K562 (cell line): Measurements from ENCODE around the gene TFF3. TPM values are rescaled to one million over a fixed set of nuclear protein-coding genes. Genes with fewer than 3 reads are reported as not detected.

Source experiments
- ATAC-seq: fragments of 200-7000 bp; cut with Tn5 transposase; 3 replicates; pipeline ENCODE4 v1.9.1; 2020; ENCODE audit warnings: moderate library complexity
- BruUV-seq: library from RNA; stranded (reverse); fragments of 400-500 nt; replicated peaks from 2 replicates; lab custom pipeline; 2021; lab: Mats Ljungman, UMichigan
- CTCF ChIA-PET: fragments of 300-600 bp; formaldehyde crosslinking; extraction: SDS; loops from one replicate; lab custom pipeline; 2021; ENCODE audit warnings: low intra/inter-chr PET ratio; lab: Yijun Ruan, JAX
- POLR2A ChIA-PET: fragments of 300-600, 350-650 bp; sonication (Branson Sonifier 250); formaldehyde crosslinking; extraction: SDS; loops from one replicate; lab custom pipeline; 2021; ENCODE audit warnings: antibody characterized with exemption, inconsistent platforms; lab: Yijun Ruan, JAX
- DNase-seq, 4 experiments: peaks; one replicate each; pipeline versions ENCODE4 v3.0.0 to v3.0.0-alpha.2; 2011 to 2018; ENCODE audit warnings: low spot score in 3 of 4, mixed read lengths in 3 of 4; ENCODE audit errors: extremely low read depth in 1 of 4
- FAIRE-seq: peaks from 2 replicates; lab custom pipeline; 2011; peaks lifted over from hg19 to GRCh38; lab: Jason Lieb, UNC
- H2AFZ ChIP-seq: 2 replicates; pipeline ENCODE4 v1.6.0; 2011; ENCODE audit warnings: low read depth, low read length, control low read depth, inconsistent platforms
- H3K27ac ChIP-seq: fragments of 200-600 bp; 3 replicates; pipeline ENCODE4 v1.8.0; 2011; ENCODE audit warnings: low read depth, mild to moderate bottlenecking, control low read depth, inconsistent platforms, low read length, moderate library complexity, mixed read lengths; ENCODE audit errors: extremely low read depth
- H3K27me3 ChIP-seq, 2 experiments: fragments of 300-600 bp in 1 of 2; 2 replicates in 1 of 2; 3 replicates in 1 of 2; pipeline versions ENCODE4 v1.6.0 to v1.8.0; 2011; ENCODE audit warnings: inconsistent platforms in 2 of 2, low read length in 2 of 2, mild to moderate bottlenecking in 1 of 2, mixed read lengths in 1 of 2, moderate library complexity in 1 of 2; ENCODE audit not compliant: control insufficient read depth in 2 of 2, insufficient read depth in 2 of 2
- H3K36me3 ChIP-seq: fragments of 300-600 bp; 3 replicates; pipeline ENCODE4 v1.8.0; 2011; ENCODE audit warnings: mild to moderate bottlenecking, low read length, inconsistent platforms; ENCODE audit not compliant: control insufficient read depth, insufficient read depth
- H3K4me1 ChIP-seq, 2 experiments: fragments of 200-600 bp in 1 of 2; replicated peaks in 1 of 2; 2 replicates in 1 of 2; 3 replicates in 1 of 2; pipeline versions ENCODE4 v1.5.1 to v1.8.0; 2011; ENCODE audit warnings: inconsistent platforms in 2 of 2, low read length in 2 of 2, mild to moderate bottlenecking in 1 of 2, mixed read lengths in 1 of 2, moderate library complexity in 1 of 2; ENCODE audit not compliant: control insufficient read depth in 2 of 2, insufficient read depth in 2 of 2
- H3K4me2 ChIP-seq: 2 replicates; pipeline ENCODE4 v1.6.1; 2011; ENCODE audit warnings: low read length, control low read depth, inconsistent platforms, mixed read lengths; ENCODE audit not compliant: insufficient read depth
- H3K4me3 ChIP-seq: fragments of 200-600 bp; sonication (generic), shearing (Covaris generic); 2 replicates; pipeline ENCODE4 v1.5.1; 2016; ENCODE audit warnings: control low read depth, inconsistent platforms
- H3K79me2 ChIP-seq: fragments of 200-600 bp; 3 replicates; pipeline ENCODE4 v1.8.0; 2011; ENCODE audit warnings: low read length, inconsistent platforms; ENCODE audit not compliant: control insufficient read depth, insufficient read depth
- H3K9ac ChIP-seq, 2 experiments: 2 replicates each; pipeline versions ENCODE4 v1.6.0 to v1.6.1; 2011; ENCODE audit warnings: low read depth in 2 of 2, low read length in 2 of 2, control low read depth in 1 of 2, inconsistent platforms in 1 of 2, mild to moderate bottlenecking in 1 of 2, mixed read lengths in 1 of 2; ENCODE audit not compliant: insufficient read depth in 1 of 2
- H3K9me1 ChIP-seq: one replicate; pipeline ENCODE4 v1.6.0; 2011; ENCODE audit warnings: inconsistent platforms, mild to moderate bottlenecking, low read length, moderate library complexity; ENCODE audit not compliant: control insufficient read depth, insufficient read depth
- H3K9me3 ChIP-seq: replicated peaks from 2 replicates; pipeline ENCODE4 v1.5.1; 2011; ENCODE audit warnings: low read depth, low read length, inconsistent platforms; ENCODE audit not compliant: control insufficient read depth, insufficient read depth
- H4K20me1 ChIP-seq: replicated peaks from 2 replicates; pipeline ENCODE4 v1.6.1; 2011; ENCODE audit warnings: low read length, inconsistent platforms, mixed read lengths; ENCODE audit not compliant: control insufficient read depth, insufficient read depth
- ATF1 ChIP-seq, 2 experiments: fragments of 450-650 bp in 1 of 2; IDR thresholded peaks; 2 replicates each; pipeline ENCODE4 v1.6.1; 2016; ENCODE audit warnings: missing compliant biosample characterization in 1 of 2, missing genetic modification characterization in 1 of 2
- HNRNPLL ChIP-seq: fragments of 200-400 bp; formaldehyde crosslinking; IDR thresholded peaks from 2 replicates; pipeline ENCODE4 v1.6.1; 2017; ENCODE audit warnings: low read length, low read depth, mild to moderate bottlenecking; ENCODE audit not compliant: poor library complexity, severe bottlenecking
- MEF2D ChIP-seq: conservative IDR thresholded peaks from 2 replicates; pipeline ENCODE4 v1.6.1; 2016; ENCODE audit warnings: low read depth, missing genetic modification characterization, missing compliant biosample characterization
- PCBP2 ChIP-seq: fragments of 200-400 bp; formaldehyde crosslinking; IDR thresholded peaks from 2 replicates; pipeline ENCODE4 v1.6.1; 2018; ENCODE audit warnings: low read length, low read depth, mild to moderate bottlenecking, moderate library complexity; ENCODE audit not compliant: poor library complexity, severe bottlenecking
- RNF219 ChIP-seq: fragments of 250-450 bp; sonication (Bioruptor Pico); IDR thresholded peaks from 2 replicates; pipeline ENCODE4 v1.5.0; 2022; ENCODE audit warnings: mild to moderate bottlenecking
- SNAPC5 ChIP-seq: fragments of 250-450 bp; sonication (Bioruptor Pico); IDR thresholded peaks from 2 replicates; pipeline ENCODE4 v1.8.0; 2021; ENCODE audit warnings: moderate library complexity, mild to moderate bottlenecking, inconsistent platforms
- THRB ChIP-seq: fragments of 450-650 bp; formaldehyde crosslinking; conservative IDR thresholded peaks from 2 replicates; pipeline ENCODE4 v1.4.0; 2022; ENCODE audit warnings: mild to moderate bottlenecking, missing genetic modification characterization
- ZNF766 ChIP-seq: fragments of 200-800 bp; sonication (Bioruptor generic); conservative IDR thresholded peaks from 2 replicates; pipeline ENCODE4 v1.6.1; 2016; ENCODE audit warnings: missing genetic modification characterization, missing compliant biosample characterization
- WGBS: fragments of 100-300 bp; shearing (Covaris generic); methylation state at CpG from one replicate; pipeline ENCODE4 v1.1.6; 2016; ENCODE audit warnings: low coverage, mixed read lengths; ENCODE audit not compliant: insufficient coverage; ENCODE audit errors: missing lambda C conversion rate; 5-methylcytosine and 5-hydroxymethylcytosine counted together
- in situ Hi-C: fragments of 300-500 bp; cut with MboI; formaldehyde crosslinking; loops from 4 replicates; pipeline ENCODE4 v1.15.0; 2018; ENCODE audit warnings: inconsistent platforms, mixed read lengths
- intact Hi-C: fragments of 100-400 bp; cut with micrococcal nuclease; formaldehyde crosslinking; loops from 2 replicates; pipeline ENCODE4 v1.14.2; 2022
- polyA plus RNA-seq, 8 experiments: library from polyadenylated mRNA; depleted of rRNA in 4 of 8; stranded (reverse) in 5 of 8; unstranded in 3 of 8; fragments of >200 nt; fragmentation: Nextera tagmentation in 2 of 8; fragmentation: Illumina TruSeq in 1 of 8; extraction: Ambion mirVana in 2 of 8; extraction: Trizol in 1 of 8; gene quantifications; 2 replicates each; pipeline versions ENCODE4 v1.2.1 to v1.2.3, GENCODE V29; 2011 to 2014; ENCODE audit warnings: inconsistent platforms in 1 of 8, missing spikeins in 1 of 8
- total RNA-seq, 7 experiments: library from RNA; depleted of rRNA in 6 of 7; stranded (reverse); fragments of >200 nt in 6 of 7; fragmentation: Illumina TruSeq in 2 of 7; extraction: Trizol in 2 of 7; gene quantifications; 2 replicates each; pipeline versions ENCODE4 v1.2.1 to v1.2.3, GENCODE V29; 2011 to 2021; ENCODE audit warnings: low replicate concordance in 1 of 7
- TF ChIP-seq, protein P1 (sequence below): sonication (generic); formaldehyde crosslinking; IDR thresholded peaks from 2 replicates; pipeline ENCODE4 v1.8.1; 2023; ENCODE audit warnings: mild to moderate bottlenecking, missing genetic modification reagents, moderate library complexity
- TF ChIP-seq, protein P2 (sequence below): sonication (generic); formaldehyde crosslinking; IDR thresholded peaks from 2 replicates; pipeline ENCODE4 v1.8.0; 2022; ENCODE audit warnings: mild to moderate bottlenecking, missing genetic modification reagents, borderline replicate concordance
- TF ChIP-seq, protein P3 (sequence below): sonication (generic); formaldehyde crosslinking; IDR thresholded peaks from 2 replicates; pipeline ENCODE4 v1.9.0; 2022; ENCODE audit warnings: mild to moderate bottlenecking, missing genetic modification reagents
- TF ChIP-seq, protein P4 (sequence below): sonication (generic); formaldehyde crosslinking; IDR thresholded peaks from 2 replicates; pipeline ENCODE4 v1.8.0; 2022; ENCODE audit warnings: mild to moderate bottlenecking, missing genetic modification reagents

TFF3 gene
- total and polyA plus RNA-seq, 9 of the 15 experiments (the other 6 are each of a cell fraction or from before 2014, with no cell fraction given) = 0.78 TPM; not detected in 8

DNA sequence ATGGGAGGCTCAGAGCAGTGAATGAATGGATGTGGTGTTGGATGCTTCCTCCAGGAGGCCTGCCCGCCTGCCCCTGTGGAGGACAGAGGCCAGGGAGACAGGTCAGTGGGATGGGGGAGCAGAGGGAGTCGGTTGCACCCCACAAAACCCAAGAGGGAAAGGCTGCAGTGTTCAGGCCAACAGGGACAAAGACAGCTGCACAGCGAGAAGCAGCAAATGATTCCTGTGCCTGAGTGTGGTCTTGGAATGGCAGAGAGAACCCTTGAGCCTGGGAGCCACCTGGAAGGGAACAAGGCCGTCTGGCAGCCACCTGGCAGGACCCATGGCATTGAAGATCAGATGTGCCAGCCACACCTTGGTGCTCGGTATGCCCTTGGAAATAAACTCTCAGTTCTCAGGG, 8.1 kb downstream of the TFF3 start:
- H3K27me3 ChIP-seq = peaks cover 28 to 85% of the 10 kb centered on the region in 2 experiments; a peak in 4 of 5 replicates
- ATAC-seq (no peak), DNase-seq (no peak), FAIRE-seq (no peak)
- peaks cover 32% of the 10 kb centered on the region for H4K20me1 ChIP-seq
- no peaks in the 10 kb centered on the region for H3K9me3 ChIP-seq
- no peak overlapping the region for H3K4me3 ChIP-seq
- CTCF ChIA-PET = no interaction called here
- BruUV-seq = no TSS peak
- no peaks in the 10 kb centered on the region for H3K36me3 ChIP-seq
- peaks cover 0 to 13% of the 10 kb centered on the region in 2 experiments; a peak in 2 of 5 replicates for H3K4me1 ChIP-seq
- intact Hi-C loops (no loop called here), in situ Hi-C loops (no loop called here)
- H3K9ac ChIP-seq = no peak overlapping the region
- no peak overlapping the region for H3K4me2 ChIP-seq
- POLR2A ChIA-PET = no interaction called here
- 0% methylated on average over 5 of the region's 5 CpGs for WGBS
- H3K27ac ChIP-seq = no peak overlapping the region
- peaks cover 3% of the 10 kb centered on the region for H3K9me1 ChIP-seq
- TF ChIP-seq, protein P1, sequence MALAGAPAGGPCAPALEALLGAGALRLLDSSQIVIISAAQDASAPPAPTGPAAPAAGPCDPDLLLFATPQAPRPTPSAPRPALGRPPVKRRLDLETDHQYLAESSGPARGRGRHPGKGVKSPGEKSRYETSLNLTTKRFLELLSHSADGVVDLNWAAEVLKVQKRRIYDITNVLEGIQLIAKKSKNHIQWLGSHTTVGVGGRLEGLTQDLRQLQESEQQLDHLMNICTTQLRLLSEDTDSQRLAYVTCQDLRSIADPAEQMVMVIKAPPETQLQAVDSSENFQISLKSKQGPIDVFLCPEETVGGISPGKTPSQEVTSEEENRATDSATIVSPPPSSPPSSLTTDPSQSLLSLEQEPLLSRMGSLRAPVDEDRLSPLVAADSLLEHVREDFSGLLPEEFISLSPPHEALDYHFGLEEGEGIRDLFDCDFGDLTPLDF (CRISPR knock-in tag) = no peak
- TF ChIP-seq, protein P2, sequence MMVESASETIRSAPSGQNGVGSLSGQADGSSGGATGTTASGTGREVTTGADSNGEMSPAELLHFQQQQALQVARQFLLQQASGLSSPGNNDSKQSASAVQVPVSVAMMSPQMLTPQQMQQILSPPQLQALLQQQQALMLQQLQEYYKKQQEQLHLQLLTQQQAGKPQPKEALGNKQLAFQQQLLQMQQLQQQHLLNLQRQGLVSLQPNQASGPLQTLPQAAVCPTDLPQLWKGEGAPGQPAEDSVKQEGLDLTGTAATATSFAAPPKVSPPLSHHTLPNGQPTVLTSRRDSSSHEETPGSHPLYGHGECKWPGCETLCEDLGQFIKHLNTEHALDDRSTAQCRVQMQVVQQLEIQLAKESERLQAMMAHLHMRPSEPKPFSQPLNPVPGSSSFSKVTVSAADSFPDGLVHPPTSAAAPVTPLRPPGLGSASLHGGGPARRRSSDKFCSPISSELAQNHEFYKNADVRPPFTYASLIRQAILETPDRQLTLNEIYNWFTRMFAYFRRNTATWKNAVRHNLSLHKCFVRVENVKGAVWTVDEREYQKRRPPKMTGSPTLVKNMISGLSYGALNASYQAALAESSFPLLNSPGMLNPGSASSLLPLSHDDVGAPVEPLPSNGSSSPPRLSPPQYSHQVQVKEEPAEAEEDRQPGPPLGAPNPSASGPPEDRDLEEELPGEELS (CRISPR knock-in tag) = no peak
- TF ChIP-seq, protein P3, sequence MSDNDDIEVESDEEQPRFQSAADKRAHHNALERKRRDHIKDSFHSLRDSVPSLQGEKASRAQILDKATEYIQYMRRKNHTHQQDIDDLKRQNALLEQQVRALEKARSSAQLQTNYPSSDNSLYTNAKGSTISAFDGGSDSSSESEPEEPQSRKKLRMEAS (CRISPR knock-in tag) = no peak
- TF ChIP-seq ZNF766 (no peak), MEF2D (no peak), THRB (CRISPR knock-in tag) (no peak), ATF1 (CRISPR knock-in tag; IDR thresholded peaks at IDR 0.05) (no peak), ATF1 (tag; IDR thresholded peaks at IDR 0.05) (no peak), SNAPC5 (CRISPR knock-in tag) (no peak), RNF219 (no peak), HNRNPLL (no peak), PCBP2 (no peak)
- TF ChIP-seq, protein P4, sequence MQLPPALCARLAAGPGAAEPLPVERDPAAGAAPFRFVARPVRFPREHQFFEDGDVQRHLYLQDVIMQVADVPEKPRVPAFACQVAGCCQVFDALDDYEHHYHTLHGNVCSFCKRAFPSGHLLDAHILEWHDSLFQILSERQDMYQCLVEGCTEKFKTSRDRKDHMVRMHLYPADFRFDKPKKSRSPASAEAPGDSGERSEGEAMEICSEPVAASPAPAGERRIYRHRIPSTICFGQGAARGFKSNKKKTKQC (CRISPR knock-in tag) = no peak
- H2AFZ ChIP-seq = no peak overlapping the region
- no peaks in the 10 kb centered on the region for H3K79me2 ChIP-seq
